MCF 10A (cell line): ENCODE data around the gene TMEM116. TPM values are rescaled to one million over a fixed set of nuclear protein-coding genes. Genes with fewer than 3 reads are reported as not detected.

Experiments used
- BruUV-seq: library from RNA; stranded (reverse); fragments of 400-500 nt; replicated peaks from 2 replicates; lab custom pipeline; 2021; lab: Mats Ljungman, UMichigan
- CTCF ChIA-PET: fragments of 300-600 bp; sonication (Branson Sonifier 250); formaldehyde crosslinking; extraction: SDS; loops from one replicate; lab custom pipeline; 2021; ENCODE audit warnings: antibody characterized with exemption, inconsistent platforms; lab: Yijun Ruan, JAX
- POLR2A ChIA-PET: fragments of 300-600, 350-650 bp; sonication (Branson Sonifier 250); formaldehyde crosslinking; extraction: SDS; loops from one replicate; lab custom pipeline; 2020; ENCODE audit warnings: antibody characterized with exemption, inconsistent platforms; lab: Yijun Ruan, JAX
- DNase-seq: peaks from one replicate; pipeline ENCODE4 v3.0.0-alpha.2; 2018; ENCODE audit not compliant: unreplicated experiment
- H3K27ac Mint-ChIP-seq: one replicate; pipeline ENCODE4 v1.8.0; 2022; ENCODE audit warnings: mild to moderate bottlenecking, low read depth, mixed read lengths; ENCODE audit not compliant: unreplicated experiment
- H3K27me3 Mint-ChIP-seq: one replicate; pipeline ENCODE4 v1.8.0; 2022; ENCODE audit warnings: mixed read lengths; ENCODE audit not compliant: insufficient read depth, unreplicated experiment
- H3K36me3 Mint-ChIP-seq: one replicate; pipeline ENCODE4 v1.8.0; 2022; ENCODE audit warnings: mild to moderate bottlenecking, moderate library complexity, mixed read lengths; ENCODE audit not compliant: insufficient read depth, unreplicated experiment
- H3K4me1 Mint-ChIP-seq: one replicate; pipeline ENCODE4 v1.8.0; 2022; ENCODE audit warnings: mixed read lengths; ENCODE audit not compliant: insufficient read depth, unreplicated experiment
- H3K4me3 Mint-ChIP-seq: one replicate; pipeline ENCODE4 v1.8.0; 2022; ENCODE audit warnings: mild to moderate bottlenecking, moderate library complexity, mixed read lengths; ENCODE audit not compliant: unreplicated experiment
- H3K9me3 Mint-ChIP-seq: one replicate; pipeline ENCODE4 v1.8.0; 2022; ENCODE audit warnings: mixed read lengths; ENCODE audit not compliant: unreplicated experiment
- intact Hi-C: fragments of 100-400 bp; cut with micrococcal nuclease; formaldehyde crosslinking; loops from 2 replicates; pipeline ENCODE4 v1.14.1; 2022
- total RNA-seq: library from RNA; stranded (reverse); gene quantifications from 2 replicates; pipeline ENCODE4 v1.2.3, GENCODE V29; 2022
- TF ChIP-seq, protein P1 (sequence below): fragments of 200-600 bp; IDR thresholded peaks from one replicate; pipeline ENCODE4 v1.8.0; 2022; ENCODE audit warnings: antibody characterized with exemption, mild to moderate bottlenecking; ENCODE audit not compliant: unreplicated experiment

The TMEM116 gene
- total RNA-seq, 1 experiment from 2014 or later: 15.2 TPM

- intact Hi-C loops: no loop called here
- Mint-ChIP-seq H3K27me3 (no peaks in the 10 kb centered on the region), H3K4me3 (no peak overlapping the region), H3K27ac (no peak overlapping the region), H3K36me3 (no peaks in the 10 kb centered on the region), H3K4me1 (no peaks in the 10 kb centered on the region), H3K9me3 (no peaks in the 10 kb centered on the region)
- ChIA-PET CTCF (interaction anchor here (0.6 to 0.7 kb wide), 2 partner anchors 324 to 344 kb away, joined by 3 to 4 read pairs; no protein-coding TSS in a partner anchor), POLR2A (interaction anchor here (0.6 to 1.5 kb wide), 2 partner anchors 17 to 161 kb away, joined by 3 read pairs; no protein-coding TSS in a partner anchor)
- TF ChIP-seq, protein P1, sequence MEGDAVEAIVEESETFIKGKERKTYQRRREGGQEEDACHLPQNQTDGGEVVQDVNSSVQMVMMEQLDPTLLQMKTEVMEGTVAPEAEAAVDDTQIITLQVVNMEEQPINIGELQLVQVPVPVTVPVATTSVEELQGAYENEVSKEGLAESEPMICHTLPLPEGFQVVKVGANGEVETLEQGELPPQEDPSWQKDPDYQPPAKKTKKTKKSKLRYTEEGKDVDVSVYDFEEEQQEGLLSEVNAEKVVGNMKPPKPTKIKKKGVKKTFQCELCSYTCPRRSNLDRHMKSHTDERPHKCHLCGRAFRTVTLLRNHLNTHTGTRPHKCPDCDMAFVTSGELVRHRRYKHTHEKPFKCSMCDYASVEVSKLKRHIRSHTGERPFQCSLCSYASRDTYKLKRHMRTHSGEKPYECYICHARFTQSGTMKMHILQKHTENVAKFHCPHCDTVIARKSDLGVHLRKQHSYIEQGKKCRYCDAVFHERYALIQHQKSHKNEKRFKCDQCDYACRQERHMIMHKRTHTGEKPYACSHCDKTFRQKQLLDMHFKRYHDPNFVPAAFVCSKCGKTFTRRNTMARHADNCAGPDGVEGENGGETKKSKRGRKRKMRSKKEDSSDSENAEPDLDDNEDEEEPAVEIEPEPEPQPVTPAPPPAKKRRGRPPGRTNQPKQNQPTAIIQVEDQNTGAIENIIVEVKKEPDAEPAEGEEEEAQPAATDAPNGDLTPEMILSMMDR: no peak
- no peak for DNase-seq
- no TSS peak for BruUV-seq
Observed at GRCh38 chr12:111936869-111937268, 76.1 kb downstream of the TMEM116 start.

GRCh38 chr12:111932241-111932640 is 80.7 kb downstream of the TMEM116 start:
- TF ChIP-seq, protein P1: no peak
- ChIA-PET POLR2A (no interaction called here), CTCF (interaction anchor here (0.7 kb wide), 1 partner anchor 230 kb away, joined by 3 read pairs; no protein-coding TSS in a partner anchor)
- Mint-ChIP-seq H3K9me3 (no peaks in the 10 kb centered on the region), H3K4me3 (no peak overlapping the region), H3K27me3 (no peaks in the 10 kb centered on the region), H3K27ac (no peak overlapping the region), H3K36me3 (no peaks in the 10 kb centered on the region), H3K4me1 (no peaks in the 10 kb centered on the region)
- DNase-seq: no peak
- BruUV-seq: no TSS peak
- intact Hi-C loops: no loop called here

DNA sequence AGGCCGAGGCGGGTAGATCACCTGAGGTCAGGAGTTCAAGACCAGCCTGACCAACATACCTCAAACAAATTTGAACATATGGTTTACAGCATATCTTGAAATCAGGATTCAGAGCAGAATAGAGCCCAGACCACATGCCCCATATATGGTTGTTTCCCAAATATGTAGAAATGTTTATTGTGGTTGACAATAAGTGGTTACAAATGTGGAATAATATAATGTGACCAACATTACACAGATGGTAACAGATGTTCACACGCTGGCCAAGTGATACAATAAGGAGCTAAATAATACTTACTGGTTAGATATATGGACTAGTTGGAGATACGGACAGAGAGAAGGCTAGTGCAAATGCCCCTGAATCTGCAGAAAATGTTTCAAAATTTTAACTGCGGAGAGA is 85.6 kb downstream of the TMEM116 start:
- H3K9me3 Mint-ChIP-seq: no peaks in the 10 kb centered on the region

GRCh38 chr12:111926631-111927030 is 86.3 kb downstream of the TMEM116 start:
- no peaks in the 10 kb centered on the region for H3K4me1 Mint-ChIP-seq
- no peak overlapping the region for H3K27ac Mint-ChIP-seq
- H3K4me3 Mint-ChIP-seq: no peak overlapping the region
- ChIA-PET CTCF (no interaction called here), POLR2A (no interaction called here)
- DNase-seq: no peak
- no peaks in the 10 kb centered on the region for H3K27me3 Mint-ChIP-seq
- TF ChIP-seq, protein P1: no peak
- intact Hi-C loops: no loop called here
- no peaks in the 10 kb centered on the region for H3K36me3 Mint-ChIP-seq
- no TSS peak for BruUV-seq
- H3K9me3 Mint-ChIP-seq: no peaks in the 10 kb centered on the region

More for the DNA sequence above, 85.6 kb downstream of the TMEM116 start:
- no peak for DNase-seq
- Mint-ChIP-seq H3K27me3 (no peaks in the 10 kb centered on the region), H3K4me1 (no peaks in the 10 kb centered on the region), H3K4me3 (no peak overlapping the region), H3K27ac (no peak overlapping the region), H3K36me3 (no peaks in the 10 kb centered on the region)
- TF ChIP-seq, protein P1: no peak
- ChIA-PET CTCF (no interaction called here), POLR2A (interaction anchor here (1.4 kb wide), 1 partner anchor 124 kb away, joined by 3 read pairs; no protein-coding TSS in a partner anchor)
- no TSS peak for BruUV-seq
- intact Hi-C loops: no loop called here
